Activated B cell treated with CpG ODN at 0.5 μM for 24 hours (primary cell): Measurements from ENCODE around the gene METTL6. TPM values are rescaled to one million over a fixed set of nuclear protein-coding genes. Genes with fewer than 3 reads are reported as not detected.

Experiments used
- ATAC-seq: fragments of 200-7000 bp; cut with Tn5 transposase; one replicate; pipeline ENCODE4 v1.10.0; 2021; ENCODE audit warnings: low read depth, mild to moderate bottlenecking, moderate library complexity
- CTCF ChIA-PET: fragments of 350-600 bp; sonication (Branson Sonifier 250); formaldehyde crosslinking; loops from one replicate; lab custom pipeline; 2021; ENCODE audit warnings: antibody characterized with exemption; lab: Charles Lee
- POLR2A ChIA-PET: fragments of 350-600 bp; sonication (Branson Sonifier 250); formaldehyde crosslinking; loops from one replicate; lab custom pipeline; 2021; ENCODE audit warnings: antibody characterized with exemption; lab: Charles Lee
- DNase-seq: peaks from one replicate; pipeline ENCODE4 v3.0.0; 2022
- H3K27ac Mint-ChIP-seq: one replicate; pipeline ENCODE4 v1.8.0; 2020; ENCODE audit warnings: mixed read lengths
- H3K27me3 Mint-ChIP-seq: one replicate; pipeline ENCODE4 v1.8.0; 2021; ENCODE audit warnings: mixed read lengths
- H3K36me3 Mint-ChIP-seq: one replicate; pipeline ENCODE4 v1.8.0; 2021; ENCODE audit warnings: low read depth, mixed read lengths
- H3K4me1 Mint-ChIP-seq: one replicate; pipeline ENCODE4 v1.8.0; 2021; ENCODE audit warnings: mixed read lengths
- H3K4me3 Mint-ChIP-seq: one replicate; pipeline ENCODE4 v1.8.0; 2020; ENCODE audit warnings: mild to moderate bottlenecking, mixed read lengths
- H3K9me3 Mint-ChIP-seq: one replicate; pipeline ENCODE4 v1.8.0; 2020; ENCODE audit warnings: mixed read lengths
- intact Hi-C: fragments of 100-400 bp; cut with micrococcal nuclease; formaldehyde crosslinking; loops from one replicate; pipeline ENCODE4 v1.15.1; 2024
- total RNA-seq: library from RNA; stranded (reverse); gene quantifications from 2 replicates; pipeline ENCODE4 v1.2.3, GENCODE V29; 2022
- TF ChIP-seq, protein P1 (sequence below): fragments of 200-600 bp; IDR thresholded peaks from one replicate; pipeline ENCODE4 v1.8.0; 2022; ENCODE audit warnings: antibody characterized with exemption, mild to moderate bottlenecking

Gene METTL6
- total RNA-seq, 1 donor from 2014 or later: 18.7 TPM

DNA sequence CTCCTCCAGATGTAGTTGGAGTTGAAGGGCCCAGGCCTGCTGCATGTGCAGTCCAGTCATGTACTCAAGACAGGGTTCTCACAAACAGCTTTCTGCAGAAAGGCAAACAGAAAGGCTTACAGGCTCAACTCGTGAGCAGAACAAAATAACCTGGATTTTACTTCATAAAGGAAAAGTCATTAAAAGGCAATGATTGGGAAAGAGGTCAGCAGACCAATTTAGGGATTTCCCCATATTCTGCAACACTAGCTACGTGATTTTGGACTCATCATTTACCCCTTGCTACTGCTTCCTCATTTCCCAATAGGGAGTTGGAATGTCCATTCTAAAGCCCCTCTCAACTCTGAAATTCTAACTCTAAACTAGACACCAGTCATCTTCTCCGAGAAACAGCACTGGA is 18.1 kb downstream of the METTL6 start:
- no peaks in the 10 kb centered on the region for H3K9me3 Mint-ChIP-seq
- H3K36me3 Mint-ChIP-seq: peaks cover 42% of the 10 kb centered on the region
- H3K4me1 Mint-ChIP-seq: peaks cover 9% of the 10 kb centered on the region
- intact Hi-C loops: no loop called here
- TF ChIP-seq, protein P1, sequence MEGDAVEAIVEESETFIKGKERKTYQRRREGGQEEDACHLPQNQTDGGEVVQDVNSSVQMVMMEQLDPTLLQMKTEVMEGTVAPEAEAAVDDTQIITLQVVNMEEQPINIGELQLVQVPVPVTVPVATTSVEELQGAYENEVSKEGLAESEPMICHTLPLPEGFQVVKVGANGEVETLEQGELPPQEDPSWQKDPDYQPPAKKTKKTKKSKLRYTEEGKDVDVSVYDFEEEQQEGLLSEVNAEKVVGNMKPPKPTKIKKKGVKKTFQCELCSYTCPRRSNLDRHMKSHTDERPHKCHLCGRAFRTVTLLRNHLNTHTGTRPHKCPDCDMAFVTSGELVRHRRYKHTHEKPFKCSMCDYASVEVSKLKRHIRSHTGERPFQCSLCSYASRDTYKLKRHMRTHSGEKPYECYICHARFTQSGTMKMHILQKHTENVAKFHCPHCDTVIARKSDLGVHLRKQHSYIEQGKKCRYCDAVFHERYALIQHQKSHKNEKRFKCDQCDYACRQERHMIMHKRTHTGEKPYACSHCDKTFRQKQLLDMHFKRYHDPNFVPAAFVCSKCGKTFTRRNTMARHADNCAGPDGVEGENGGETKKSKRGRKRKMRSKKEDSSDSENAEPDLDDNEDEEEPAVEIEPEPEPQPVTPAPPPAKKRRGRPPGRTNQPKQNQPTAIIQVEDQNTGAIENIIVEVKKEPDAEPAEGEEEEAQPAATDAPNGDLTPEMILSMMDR: no peak
- no peak for ATAC-seq
- POLR2A ChIA-PET: no interaction called here
- no peak overlapping the region for H3K27ac Mint-ChIP-seq
- no peaks in the 10 kb centered on the region for H3K27me3 Mint-ChIP-seq
- DNase-seq: no peak
- CTCF ChIA-PET: interaction anchor here (0.9 to 3.6 kb wide), 2 partner anchors 10 to 206 kb away, joined by 3 to 28 read pairs; no protein-coding TSS in a partner anchor
- no peak overlapping the region for H3K4me3 Mint-ChIP-seq

DNA sequence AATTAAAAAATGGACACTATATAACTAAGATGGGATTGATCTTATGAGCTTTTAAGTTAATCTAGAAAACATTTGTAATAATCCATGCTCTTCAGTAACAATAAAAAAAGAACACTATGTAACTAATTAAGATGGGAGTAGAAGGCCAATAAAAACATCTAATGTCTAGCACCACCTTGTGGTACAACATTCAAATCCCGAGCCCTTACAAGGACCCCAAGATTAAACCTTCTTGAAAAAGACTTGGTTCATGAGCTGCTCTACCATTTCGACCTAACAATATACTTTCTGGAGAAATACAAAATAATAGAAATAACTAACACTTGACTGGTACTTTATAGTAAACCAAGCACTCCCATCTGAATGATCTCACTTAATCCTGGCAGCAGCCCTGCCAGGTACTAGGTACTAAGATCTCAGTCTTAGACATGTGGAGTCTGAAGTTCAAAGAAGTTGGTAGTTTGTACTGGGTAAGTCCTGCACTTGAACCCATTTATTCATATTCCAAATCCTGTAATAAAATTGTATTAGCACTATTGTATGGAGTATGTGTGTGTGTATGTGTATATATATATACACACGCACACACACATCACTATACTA is 21.8 kb downstream of the METTL6 start:
- intact Hi-C loops: loop anchor here (1.0 kb wide), 7 partner anchors 27 to 297 kb away; partner anchors contain the start of gene CAPN7
- no peaks in the 10 kb centered on the region for H3K9me3 Mint-ChIP-seq
- H3K27me3 Mint-ChIP-seq: no peaks in the 10 kb centered on the region
- TF ChIP-seq, protein P1: peak; percentile 27
- ATAC-seq: peak; percentile 73
- no peak for DNase-seq
- peaks cover 24% of the 10 kb centered on the region for H3K4me1 Mint-ChIP-seq
- ChIA-PET CTCF (interaction anchor here (0.9 to 4.3 kb wide), 41 partner anchors 19 to 484 kb away, joined by 3 to 156 read pairs (median 5); partner anchors contain the start of genes CAPN7 and SH3BP5), POLR2A (interaction anchor here (0.7 to 1.7 kb wide), 8 partner anchors 21 to 204 kb away, joined by 3 to 9 read pairs (median 4); partner anchors contain the start of genes CAPN7 and SH3BP5)
- no peak overlapping the region for H3K27ac Mint-ChIP-seq
- no peak overlapping the region for H3K4me3 Mint-ChIP-seq
- H3K36me3 Mint-ChIP-seq: peaks cover 15% of the 10 kb centered on the region

DNA sequence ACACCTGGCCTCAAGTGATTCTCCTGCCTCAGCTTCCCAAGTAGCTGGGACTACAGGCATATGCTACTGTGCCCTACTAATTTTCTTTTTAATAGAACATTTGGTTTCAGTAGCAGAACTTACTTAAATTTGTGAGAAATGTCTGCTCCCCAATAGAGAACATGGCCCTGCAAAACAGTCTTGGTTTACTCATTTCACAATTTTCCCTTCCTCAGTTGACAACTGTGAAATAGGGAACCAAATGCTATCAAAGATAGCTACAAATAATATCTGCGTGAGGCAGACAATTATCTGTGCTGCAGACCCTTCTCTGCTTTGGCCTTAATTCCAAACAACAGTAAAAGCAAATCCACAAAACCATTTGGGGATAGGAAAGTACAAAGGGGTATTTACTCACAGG is 22.6 kb downstream of the METTL6 start:
- intact Hi-C loops: loop anchor here (1.0 kb wide), 7 partner anchors 26 to 296 kb away; partner anchors contain the start of gene CAPN7
- TF ChIP-seq, protein P1: no peak
- Mint-ChIP-seq H3K27ac (no peak overlapping the region), H3K27me3 (no peaks in the 10 kb centered on the region), H3K4me1 (peaks cover 26% of the 10 kb centered on the region), H3K9me3 (no peaks in the 10 kb centered on the region), H3K4me3 (no peak overlapping the region), H3K36me3 (peaks cover 10% of the 10 kb centered on the region)
- CTCF ChIA-PET: interaction anchor here (0.9 to 4.3 kb wide), 39 partner anchors 19 to 483 kb away, joined by 3 to 156 read pairs (median 5); partner anchors contain the start of genes CAPN7 and SH3BP5
- POLR2A ChIA-PET: interaction anchor here (0.7 to 1.7 kb wide), 8 partner anchors 20 to 203 kb away, joined by 3 to 9 read pairs (median 4); partner anchors contain the start of genes CAPN7 and SH3BP5
- no peak for DNase-seq
- ATAC-seq: peak; percentile 56

DNA sequence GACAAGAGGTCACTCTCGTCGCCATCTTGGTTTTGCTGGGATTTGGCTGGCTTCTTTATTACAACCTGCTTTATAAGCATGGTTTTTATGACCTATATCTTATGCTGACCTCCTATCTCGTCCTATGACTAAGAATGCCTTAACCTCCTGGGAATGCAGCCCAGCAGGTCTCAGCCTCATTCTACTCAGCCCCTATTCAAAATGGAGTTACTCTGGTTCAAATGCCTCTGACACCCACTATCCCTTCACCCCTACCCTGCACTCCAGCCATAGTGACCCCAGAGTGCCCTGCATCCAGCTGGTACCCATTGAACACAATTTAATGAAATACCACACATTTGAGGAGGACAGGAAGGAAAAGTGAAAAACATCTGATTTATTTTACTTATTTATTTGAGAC is 23.4 kb downstream of the METTL6 start:
- H3K27ac Mint-ChIP-seq: no peak overlapping the region
- H3K9me3 Mint-ChIP-seq: no peaks in the 10 kb centered on the region
- H3K4me3 Mint-ChIP-seq: no peak overlapping the region
- ChIA-PET CTCF (interaction anchor here (1.6 to 4.3 kb wide), 4 partner anchors 71 to 202 kb away, joined by 4 to 156 read pairs (median 49); partner anchors contain the start of gene SH3BP5), POLR2A (interaction anchor here (0.6 kb wide), 1 partner anchor 193 kb away, joined by 3 read pairs; no protein-coding TSS in a partner anchor)
- no peaks in the 10 kb centered on the region for H3K27me3 Mint-ChIP-seq
- ATAC-seq (no peak), DNase-seq (no peak)
- peaks cover 6% of the 10 kb centered on the region for H3K36me3 Mint-ChIP-seq
- TF ChIP-seq, protein P1: no peak
- H3K4me1 Mint-ChIP-seq: peaks cover 29% of the 10 kb centered on the region
- intact Hi-C loops: no loop called here

DNA sequence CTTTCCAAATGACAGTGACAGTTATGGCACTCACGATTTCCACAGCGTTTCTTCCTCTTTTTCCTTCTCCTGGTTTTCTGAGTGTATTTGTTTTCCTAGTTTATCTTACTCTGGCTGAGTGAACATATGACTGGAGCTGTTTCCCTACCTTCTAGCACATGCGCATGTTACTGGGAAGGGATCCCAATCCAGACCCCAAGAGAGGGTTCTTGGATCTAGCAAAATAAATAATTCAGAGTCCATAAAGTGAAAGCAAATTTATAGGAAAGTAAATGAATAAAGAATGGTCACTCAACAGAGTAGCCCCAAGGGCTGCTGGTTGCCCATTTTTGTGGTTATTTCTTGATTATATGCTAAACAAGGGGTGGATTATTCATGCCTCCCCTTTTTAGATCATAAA is 23.8 kb downstream of the METTL6 start:
- peaks cover 4% of the 10 kb centered on the region for H3K36me3 Mint-ChIP-seq
- TF ChIP-seq, protein P1: no peak
- H3K4me1 Mint-ChIP-seq: peaks cover 34% of the 10 kb centered on the region
- ChIA-PET CTCF (interaction anchor here (2.7 to 4.3 kb wide), 2 partner anchors 137 to 202 kb away, joined by 87 to 156 read pairs; no protein-coding TSS in a partner anchor), POLR2A (interaction anchor here (0.6 kb wide), 1 partner anchor 192 kb away, joined by 3 read pairs; no protein-coding TSS in a partner anchor)
- no peak overlapping the region for H3K27ac Mint-ChIP-seq
- H3K9me3 Mint-ChIP-seq: no peaks in the 10 kb centered on the region
- no peak for ATAC-seq
- H3K27me3 Mint-ChIP-seq: no peaks in the 10 kb centered on the region
- intact Hi-C loops: no loop called here
- DNase-seq: no peak
- no peak overlapping the region for H3K4me3 Mint-ChIP-seq
